ENCODE data around the gene TPCN1. TPM values are rescaled to one million over a fixed set of nuclear protein-coding genes. Genes with fewer than 3 reads are reported as not detected.

TPCN1 gene
- total RNA-seq, 1 donor from 2014 or later = 56.3 TPM

DNA sequence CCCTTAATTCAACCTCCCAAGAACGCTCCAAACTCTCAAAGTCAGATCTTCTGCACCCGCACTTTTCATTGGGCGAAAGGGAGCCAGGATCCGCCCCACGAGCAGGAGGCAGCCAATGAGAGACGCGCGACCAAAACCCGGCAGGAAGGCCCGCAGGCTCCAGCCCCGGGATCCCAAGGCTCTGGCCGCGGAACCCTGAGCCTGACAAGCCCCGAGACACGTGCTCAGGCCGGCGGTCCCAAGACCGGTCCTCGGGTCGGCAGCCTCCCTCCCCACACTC is 36.4 kb upstream of the TPCN1 start:
- H3K36me3 ChIP-seq = peaks cover 13 to 19% of the 10 kb centered on the region in 2 donors
- H3K27ac ChIP-seq = peak overlapping the region; percentile 89 to 96
- intact Hi-C loops (cut with DNase I) = loop anchor here (1.0 to 10.0 kb wide), 6 partner anchors 8 to 780 kb away; partner anchors contain the start of genes PLBD2, RBM19 and SDSL
- H3K4me3 ChIP-seq = peak overlapping the region; percentile 74 to 84
- H3K9me3 ChIP-seq = no peaks in the 10 kb centered on the region
- no peaks in the 10 kb centered on the region for H3K27me3 ChIP-seq
- peak; percentile 41 to 92 for DNase-seq (ENCODE audit: low spot score in 2 of 2)
- peaks cover 11 to 20% of the 10 kb centered on the region in 2 donors for H3K4me1 ChIP-seq
- TF ChIP-seq, protein P1, sequence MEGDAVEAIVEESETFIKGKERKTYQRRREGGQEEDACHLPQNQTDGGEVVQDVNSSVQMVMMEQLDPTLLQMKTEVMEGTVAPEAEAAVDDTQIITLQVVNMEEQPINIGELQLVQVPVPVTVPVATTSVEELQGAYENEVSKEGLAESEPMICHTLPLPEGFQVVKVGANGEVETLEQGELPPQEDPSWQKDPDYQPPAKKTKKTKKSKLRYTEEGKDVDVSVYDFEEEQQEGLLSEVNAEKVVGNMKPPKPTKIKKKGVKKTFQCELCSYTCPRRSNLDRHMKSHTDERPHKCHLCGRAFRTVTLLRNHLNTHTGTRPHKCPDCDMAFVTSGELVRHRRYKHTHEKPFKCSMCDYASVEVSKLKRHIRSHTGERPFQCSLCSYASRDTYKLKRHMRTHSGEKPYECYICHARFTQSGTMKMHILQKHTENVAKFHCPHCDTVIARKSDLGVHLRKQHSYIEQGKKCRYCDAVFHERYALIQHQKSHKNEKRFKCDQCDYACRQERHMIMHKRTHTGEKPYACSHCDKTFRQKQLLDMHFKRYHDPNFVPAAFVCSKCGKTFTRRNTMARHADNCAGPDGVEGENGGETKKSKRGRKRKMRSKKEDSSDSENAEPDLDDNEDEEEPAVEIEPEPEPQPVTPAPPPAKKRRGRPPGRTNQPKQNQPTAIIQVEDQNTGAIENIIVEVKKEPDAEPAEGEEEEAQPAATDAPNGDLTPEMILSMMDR (IDR thresholded peaks at IDR 0.05) = no peak

DNA sequence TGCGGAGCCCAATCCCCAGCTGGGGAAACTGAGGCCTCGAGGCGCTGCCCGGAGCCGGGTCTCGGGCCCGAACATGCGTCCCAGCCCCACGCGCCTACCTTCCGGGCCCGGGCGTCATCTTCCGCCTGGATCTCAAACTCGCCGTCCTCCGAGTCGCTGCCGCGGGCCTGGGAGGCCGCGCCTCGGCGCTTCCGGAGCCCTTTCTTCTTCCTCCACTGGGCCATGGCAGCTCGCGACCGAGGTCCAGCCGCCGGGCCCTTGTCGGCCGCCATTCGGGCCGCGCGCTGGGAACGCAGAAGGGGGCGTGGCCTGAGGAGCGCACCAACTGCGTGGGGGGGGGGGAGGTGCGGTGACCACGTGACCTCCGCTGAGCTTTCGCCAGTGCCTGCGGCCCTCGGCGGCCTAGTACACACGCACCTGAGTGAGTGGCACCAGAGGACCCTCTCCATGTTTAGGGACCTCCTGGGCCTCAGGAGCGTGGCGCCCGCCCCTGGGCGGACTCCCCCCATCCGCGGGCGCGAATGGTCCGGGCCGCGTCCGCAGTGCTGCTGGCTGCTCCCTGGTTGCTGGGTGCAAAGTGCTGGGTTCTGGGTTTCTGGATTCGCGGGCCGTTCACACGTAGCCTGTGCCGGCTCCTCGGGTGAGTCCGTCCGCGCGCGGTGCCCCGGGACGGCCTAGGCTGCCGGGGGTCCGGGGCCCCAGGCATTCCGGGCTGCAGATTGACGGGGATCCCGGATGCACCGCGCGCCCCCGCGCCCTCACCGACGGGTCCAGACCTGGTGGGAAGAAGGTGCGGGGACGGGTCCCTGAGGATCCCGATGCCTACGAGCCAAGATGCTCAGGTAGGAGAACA is 35.9 kb upstream of the TPCN1 start, which contains the start of the genes DDX54 and RITA1:
DDX54 (minus strand) TSS at position 299 of the 853 bp plus-strand sequence; CDS start at position 272, 27 bp downstream.
RITA1 (plus strand) TSS at position 542 of the 853 bp plus-strand sequence. CDS start 1,026 bp downstream, outside the sequence.
- H3K4me3 ChIP-seq = peak within 1 kb of the TSS; percentile 74 to 84
- peak within 1 kb of the TSS; percentile 89 to 96 for H3K27ac ChIP-seq
- peaks cover 7 to 13% of the 10 kb centered on the region in 2 donors for H3K36me3 ChIP-seq
- DNase-seq (ENCODE audit: low spot score in 2 of 2) = peak in 1 of 2 donors; percentile 86
- H3K4me1 ChIP-seq = peaks cover 11 to 20% of the 10 kb centered on the region in 2 donors
- intact Hi-C loops (cut with DNase I) = loop anchor here (1.0 to 10.0 kb wide), 6 partner anchors 8 to 779 kb away; partner anchors contain the start of genes PLBD2, RBM19 and SDSL
- no peaks in the 10 kb centered on the region for H3K9me3 ChIP-seq
- TF ChIP-seq, protein P1 (IDR thresholded peaks at IDR 0.05) = no peak
- no peaks in the 10 kb centered on the region for H3K27me3 ChIP-seq

- H3K4me1 ChIP-seq = peaks cover 11 to 20% of the 10 kb centered on the region in 2 donors
- intact Hi-C loops (cut with DNase I) = loop anchor here (10.0 kb wide), 2 partner anchors 239 to 779 kb away; partner anchors contain the start of genes RBM19 and SDSL
- H3K9me3 ChIP-seq = no peaks in the 10 kb centered on the region
- peak overlapping the region; percentile 74 to 84 for H3K4me3 ChIP-seq
- peaks cover under 1 to 8% of the 10 kb centered on the region in 2 donors for H3K36me3 ChIP-seq
- TF ChIP-seq, protein P1 (IDR thresholded peaks at IDR 0.05) = no peak
- no peak for DNase-seq (ENCODE audit: low spot score in 2 of 2)
- H3K27me3 ChIP-seq = no peaks in the 10 kb centered on the region
- peak overlapping the region; percentile 89 to 96 for H3K27ac ChIP-seq
Observed at GRCh38 chr12:113186033-113186365, 35.3 kb upstream of the TPCN1 start.

DNA sequence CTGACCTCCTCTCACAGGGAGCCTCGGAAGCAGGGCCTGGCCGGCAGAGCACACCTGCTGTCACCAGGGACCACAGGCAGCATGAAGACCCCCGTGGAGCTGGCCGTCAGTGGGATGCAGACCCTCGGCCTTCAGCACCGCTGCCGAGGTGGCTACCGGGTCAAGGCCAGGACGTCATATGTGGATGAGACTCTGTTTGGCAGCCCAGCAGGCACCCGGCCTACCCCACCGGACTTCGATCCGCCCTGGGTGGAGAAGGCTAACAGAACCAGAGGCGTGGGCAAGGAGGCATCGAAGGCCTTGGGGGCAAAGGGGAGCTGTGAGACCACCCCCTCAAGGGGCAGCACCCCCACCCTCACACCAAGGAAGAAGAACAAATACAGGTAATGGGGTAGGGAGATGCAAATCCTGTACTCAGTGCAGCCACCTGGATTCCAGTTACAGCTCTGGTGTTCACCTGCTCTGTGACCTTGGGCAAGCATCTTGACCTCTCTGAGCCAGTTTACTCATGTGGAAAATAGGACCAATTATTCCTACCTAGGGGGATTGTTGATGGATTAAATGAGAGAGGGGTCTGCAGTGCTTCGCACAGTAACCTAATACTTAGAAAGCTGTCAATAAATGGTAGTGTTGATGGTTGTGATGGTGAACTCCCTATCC is 34.5 kb upstream of the TPCN1 start:
- TF ChIP-seq, protein P1 (IDR thresholded peaks at IDR 0.05) = no peak
- DNase-seq (ENCODE audit: low spot score in 2 of 2) = no peak

DNA sequence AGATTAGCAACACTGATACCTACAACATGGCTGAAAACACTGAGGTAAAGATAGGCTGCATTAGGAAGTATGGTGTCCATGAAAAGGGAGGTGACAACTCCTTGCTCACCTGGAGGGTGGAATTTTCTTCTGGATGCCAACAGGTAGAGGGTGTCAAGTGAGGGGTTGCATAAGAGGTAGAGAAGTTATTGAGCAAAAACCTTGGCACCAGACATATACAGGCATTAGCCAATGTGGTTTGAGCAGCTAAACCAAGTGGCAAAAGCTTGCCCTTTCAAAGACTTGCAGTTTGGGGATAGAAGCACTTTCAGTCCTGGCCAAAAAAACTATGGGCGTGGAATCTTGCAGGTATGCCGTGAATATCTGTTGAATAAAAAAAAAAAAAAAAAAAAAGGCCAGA is 31.9 kb upstream of the TPCN1 start:
- intact Hi-C loops (cut with DNase I) = loop anchor here (10.0 kb wide), 2 partner anchors 235 to 775 kb away; partner anchors contain the start of genes RBM19 and SDSL
- Histone ChIP-seq H3K9me3 (no peaks in the 10 kb centered on the region), H3K36me3 (peaks cover 5 to 18% of the 10 kb centered on the region in 2 donors), H3K4me3 (no peak overlapping the region), H3K27ac (no peak overlapping the region), H3K4me1 (peaks cover 13 to 21% of the 10 kb centered on the region in 2 donors), H3K27me3 (no peaks in the 10 kb centered on the region)
- TF ChIP-seq, protein P1 (IDR thresholded peaks at IDR 0.05) = no peak
- no peak for DNase-seq (ENCODE audit: low spot score in 2 of 2)

More for the DNA sequence above, 34.5 kb upstream of the TPCN1 start:
- H3K4me1 ChIP-seq = peaks cover 11 to 20% of the 10 kb centered on the region in 2 donors
- peak overlapping the region; percentile 74 to 84 for H3K4me3 ChIP-seq
- intact Hi-C loops (cut with DNase I) = loop anchor here (10.0 kb wide), 2 partner anchors 238 to 778 kb away; partner anchors contain the start of genes RBM19 and SDSL
- H3K27ac ChIP-seq = peak overlapping the region in 1 of 2 donors; percentile 5
- no peaks in the 10 kb centered on the region for H3K27me3 ChIP-seq
- peaks cover 3 to 13% of the 10 kb centered on the region in 2 donors for H3K36me3 ChIP-seq
- H3K9me3 ChIP-seq = no peaks in the 10 kb centered on the region

All from ascending aorta (tissue), 2 donors.